ENCODE results near the gene TMEM106B. TPM values are rescaled to one million over a fixed set of nuclear protein-coding genes. Genes with fewer than 3 reads are reported as not detected.
"Not testable (repeated sequence)": the region's sequence is repeated elsewhere in the genome, so short reads cannot be mapped to it uniquely, and the experiment has no call there.

Gene TMEM106B
- total RNA-seq, 2 experiments from 2014 or later: 5.6 to 9.6 TPM

DNA sequence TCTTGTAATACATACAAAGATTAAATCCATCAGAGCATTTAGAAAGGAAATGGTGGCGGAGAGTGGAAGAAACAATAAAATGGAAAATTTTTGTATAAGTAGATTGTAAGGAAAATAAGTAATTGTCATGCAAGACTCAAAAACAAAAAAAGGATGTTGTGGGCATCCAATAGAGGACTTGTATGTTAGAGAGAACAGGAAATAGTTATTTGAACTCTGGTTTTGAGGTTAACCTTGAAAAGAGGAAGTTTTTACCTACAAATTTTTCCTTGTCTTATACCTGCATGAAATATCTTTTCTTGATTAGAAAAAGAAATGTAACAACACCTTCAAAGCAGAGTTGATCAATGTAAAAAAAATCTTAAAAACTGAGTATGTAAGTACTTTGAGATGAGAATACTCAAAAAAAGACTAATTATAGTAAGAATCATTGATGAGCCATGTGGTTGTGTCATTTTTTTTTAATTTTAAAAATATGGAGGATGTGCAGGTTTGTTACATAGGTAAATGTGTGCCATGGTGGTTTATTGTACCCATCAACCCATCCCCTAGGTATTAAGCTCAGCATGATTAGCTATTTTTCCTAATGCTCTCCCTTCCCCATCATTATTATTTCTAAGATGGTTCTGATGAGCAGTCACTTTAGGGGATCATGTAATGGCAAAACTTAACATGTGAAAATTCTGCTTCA lies 11.9 kb downstream of the TMEM106B start:
- CTCF ChIA-PET (ENCODE audit: unreplicated experiment): no interaction called here

GRCh38 chr7:12225017-12225416 lies 13.9 kb downstream of the TMEM106B start:
- H3K9me2 ChIP-seq (ENCODE audit: insufficient read depth, low read length); BruUV-seq (replicated peaks); H3K4me1 ChIP-seq (ENCODE audit: insufficient read depth, low read length, poor library complexity, severe bottlenecking); H4K20me1 ChIP-seq (ENCODE audit: insufficient read depth, low read length); DNase-seq (ENCODE audit: low spot score); H3K27ac ChIP-seq (ENCODE audit: low read depth, low read length, poor library complexity, severe bottlenecking); H3K79me2 ChIP-seq (ENCODE audit: insufficient read depth, low read depth, low read length); intact Hi-C loops (cut with micrococcal nuclease; ENCODE audit: unreplicated experiment); H3K4me2 ChIP-seq (ENCODE audit: low read length); H2AFZ ChIP-seq (ENCODE audit: low read length); CTCF ChIA-PET (ENCODE audit: unreplicated experiment); POLR2A ChIA-PET; H3K9me3 ChIP-seq (ENCODE audit: low read length); H3K4me3 ChIP-seq (ENCODE audit: low read depth, low read length, poor library complexity, severe bottlenecking); H3K36me3 ChIP-seq (ENCODE audit: insufficient read depth, low read length): not testable (repeated sequence)

More for the DNA sequence above, 11.9 kb downstream of the TMEM106B start:
- H3K36me3 ChIP-seq (ENCODE audit: insufficient read depth, low read length): peaks cover 3% of the 10 kb centered on the region; the same call in 1 of the 2 replicates
- POLR2A ChIA-PET: interaction anchor here (0.7 to 1.0 kb wide), 3 partner anchors 11 to 285 kb away, joined by 4 to 5 read pairs (median 4); no protein-coding TSS in a partner anchor
- DNase-seq (ENCODE audit: low spot score): peak; percentile 21
- no peaks in the 10 kb centered on the region for H3K9me3 ChIP-seq (ENCODE audit: low read length)
- peak overlapping the region; percentile 26; the same call in 1 of the 2 replicates for H3K4me2 ChIP-seq (ENCODE audit: low read length)
- H3K27ac ChIP-seq (ENCODE audit: low read depth, low read length, poor library complexity, severe bottlenecking): no peak overlapping the region
- TF ChIP-seq EZH2phosphoT487 (IDR thresholded peaks at IDR 0.05; ENCODE audit: borderline replicate concordance, low read depth, low read length): no peak
- TF ChIP-seq CTCF (conservative IDR thresholded peaks at IDR 0.05; ENCODE audit: low read length): no peak
- H3K79me2 ChIP-seq (ENCODE audit: insufficient read depth, low read depth, low read length): no peaks in the 10 kb centered on the region
- no peaks in the 10 kb centered on the region for H4K20me1 ChIP-seq (ENCODE audit: insufficient read depth, low read length)
- BruUV-seq (replicated peaks): no TSS peak
- H3K4me1 ChIP-seq (ENCODE audit: insufficient read depth, low read length, poor library complexity, severe bottlenecking): peaks cover 9% of the 10 kb centered on the region
- no peaks in the 10 kb centered on the region for H3K9me2 ChIP-seq (ENCODE audit: insufficient read depth, low read length)
- H2AFZ ChIP-seq (ENCODE audit: low read length): no peak overlapping the region
- intact Hi-C loops (cut with micrococcal nuclease; ENCODE audit: unreplicated experiment): no loop called here
- no peak overlapping the region for H3K4me3 ChIP-seq (ENCODE audit: low read depth, low read length, poor library complexity, severe bottlenecking)

DNA sequence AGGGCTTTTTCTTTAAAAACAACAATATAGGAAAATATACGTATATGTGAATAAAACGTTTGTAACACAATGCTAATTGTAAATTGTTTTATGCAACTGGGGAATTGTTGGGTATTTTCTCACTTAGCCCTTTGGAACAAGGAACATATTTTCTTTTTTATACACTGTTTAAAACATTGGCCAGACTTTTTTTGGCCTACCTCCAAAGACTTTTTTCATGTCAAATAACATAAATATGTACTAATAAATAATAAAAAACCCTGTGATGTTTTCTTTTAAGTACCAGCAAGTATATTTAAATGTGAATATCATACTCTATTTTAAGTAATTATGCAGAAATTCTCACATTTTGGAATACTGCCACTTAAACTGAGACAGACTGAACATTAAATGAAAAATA lies 15.7 kb downstream of the TMEM106B start:
- no TSS peak for BruUV-seq (replicated peaks)
- no peak overlapping the region for H3K4me2 ChIP-seq (ENCODE audit: low read length)
- no peak for TF ChIP-seq CTCF (conservative IDR thresholded peaks at IDR 0.05; ENCODE audit: low read length)
- TF ChIP-seq EZH2phosphoT487 (IDR thresholded peaks at IDR 0.05; ENCODE audit: borderline replicate concordance, low read depth, low read length): no peak
- H3K79me2 ChIP-seq (ENCODE audit: insufficient read depth, low read depth, low read length): no peaks in the 10 kb centered on the region
- H2AFZ ChIP-seq (ENCODE audit: low read length): no peak overlapping the region
- H3K27ac ChIP-seq (ENCODE audit: low read depth, low read length, poor library complexity, severe bottlenecking): no peak overlapping the region
- H4K20me1 ChIP-seq (ENCODE audit: insufficient read depth, low read length): no peaks in the 10 kb centered on the region
- peaks cover 3% of the 10 kb centered on the region; the same call in 1 of the 2 replicates for H3K36me3 ChIP-seq (ENCODE audit: insufficient read depth, low read length)
- peaks cover 9% of the 10 kb centered on the region for H3K4me1 ChIP-seq (ENCODE audit: insufficient read depth, low read length, poor library complexity, severe bottlenecking)
- POLR2A ChIA-PET: no interaction called here
- intact Hi-C loops (cut with micrococcal nuclease; ENCODE audit: unreplicated experiment): no loop called here
- no peak overlapping the region for H3K4me3 ChIP-seq (ENCODE audit: low read depth, low read length, poor library complexity, severe bottlenecking)
- CTCF ChIA-PET (ENCODE audit: unreplicated experiment): no interaction called here
- DNase-seq (ENCODE audit: low spot score): no peak
- no peaks in the 10 kb centered on the region for H3K9me2 ChIP-seq (ENCODE audit: insufficient read depth, low read length)
- H3K9me3 ChIP-seq (ENCODE audit: low read length): no peaks in the 10 kb centered on the region

Data from OCI-LY7 (cell line).